ENCODE results near the gene SCP2.
"Not testable (repeated sequence)": the region's sequence is repeated elsewhere in the genome, so short reads cannot be mapped to it uniquely, and the experiment has no call there.

The SCP2 gene

DNA sequence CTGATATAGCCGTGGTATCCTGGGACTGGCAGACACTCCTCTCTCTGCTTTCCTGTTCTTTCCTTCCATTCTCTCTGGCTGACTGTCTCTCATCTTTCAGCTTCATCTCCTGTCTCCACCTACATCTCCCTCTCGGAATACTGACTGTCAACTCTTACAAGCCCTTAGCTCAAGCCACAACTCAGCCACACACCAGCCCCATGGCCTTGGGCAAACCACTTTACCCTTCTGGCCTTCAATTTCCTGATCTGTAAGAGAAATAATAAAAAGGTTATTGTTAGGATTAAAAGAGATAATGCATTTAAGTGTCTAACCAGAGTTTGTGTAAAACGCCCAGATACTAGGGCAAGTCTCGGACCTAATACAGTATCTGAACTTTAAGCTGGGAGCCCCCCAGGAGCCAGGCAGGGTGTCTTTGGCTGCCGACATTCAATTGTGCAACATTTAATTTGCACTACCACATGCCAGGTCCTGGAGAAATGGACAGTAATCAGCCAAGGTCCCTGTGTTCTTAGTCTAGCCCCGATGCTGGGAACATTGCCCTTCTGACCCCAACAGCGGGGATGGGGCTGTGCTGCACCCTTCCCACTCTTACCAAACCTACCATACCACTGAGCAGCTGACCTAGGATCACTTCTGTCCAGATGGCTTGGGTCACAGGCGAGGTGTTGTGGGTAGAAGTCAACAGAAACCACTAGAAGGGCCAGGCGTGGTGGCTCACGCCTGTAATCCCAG is 10.7 kb upstream of the SCP2 start:
- no peak for DNase-seq (ENCODE audit: low spot score)

GRCh38 chr1:52917156-52917555 is 9.9 kb upstream of the SCP2 start:
- no peak for DNase-seq (ENCODE audit: low spot score)

- no peak for DNase-seq (ENCODE audit: low spot score)
Observed at GRCh38 chr1:52917581-52917980, 9.5 kb upstream of the SCP2 start.

GRCh38 chr1:52918201-52918600 is 8.9 kb upstream of the SCP2 start:
- no peak for DNase-seq (ENCODE audit: low spot score)

DNA sequence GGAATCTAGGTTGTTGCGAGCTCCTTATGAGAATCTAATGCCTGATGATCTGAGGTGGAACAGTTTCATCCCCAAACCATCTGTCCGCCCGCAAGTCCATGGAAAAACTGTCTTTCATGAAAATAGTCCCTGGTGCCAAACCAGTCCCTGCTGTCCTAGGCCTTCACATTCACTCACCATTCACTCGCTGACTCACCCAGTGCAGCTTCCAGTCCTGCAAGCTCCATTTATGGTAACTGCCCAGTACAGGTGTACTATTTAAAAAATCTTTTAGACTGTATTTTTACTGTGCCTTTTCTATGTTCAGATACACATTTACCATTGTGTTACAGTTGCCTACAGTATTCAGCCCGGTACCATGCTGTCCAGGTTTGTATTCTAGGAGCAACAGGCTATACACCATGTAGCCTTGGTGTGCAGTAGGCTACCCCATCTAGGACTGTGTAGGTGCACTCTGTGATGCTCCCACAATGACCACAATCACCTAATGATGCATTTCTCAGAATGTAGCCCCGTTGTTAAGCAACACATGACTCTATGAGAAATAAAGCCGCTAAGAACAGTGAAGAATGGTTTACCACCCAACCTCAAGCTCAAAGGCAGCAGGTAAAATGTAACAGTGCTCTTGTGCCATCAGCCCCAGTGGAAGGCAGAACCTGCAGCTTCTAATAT is 7.9 kb upstream of the SCP2 start:
- no peak for DNase-seq (ENCODE audit: low spot score)

GRCh38 chr1:52919723-52920483 is 7.2 kb upstream of the SCP2 start:
- DNase-seq (ENCODE audit: low spot score) = no peak

DNA sequence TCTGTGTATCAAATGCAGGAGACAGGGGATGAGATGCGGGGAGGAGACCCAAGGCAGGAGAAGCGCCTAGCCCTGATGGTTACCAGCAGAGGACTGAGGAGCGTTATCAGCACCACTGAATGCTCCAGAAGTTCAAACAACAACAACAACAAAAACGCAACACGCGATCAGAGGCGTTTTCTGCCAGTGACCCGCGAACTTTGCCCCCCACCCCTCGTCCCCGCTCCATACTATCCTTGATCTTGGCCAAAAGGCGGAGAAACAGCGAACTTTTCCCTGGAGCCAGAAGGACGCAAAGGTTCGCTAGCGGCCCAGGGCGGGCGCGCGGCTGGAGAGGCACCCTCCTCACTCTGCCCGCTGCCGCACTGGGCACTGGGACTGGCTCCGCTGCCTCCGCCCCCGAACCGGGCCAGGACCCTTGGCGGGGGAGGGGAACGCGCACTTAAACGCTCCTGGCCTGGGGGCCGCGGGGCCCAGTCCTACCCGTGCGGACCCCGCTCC is 6.2 kb upstream of the SCP2 start:
- DNase-seq (ENCODE audit: low spot score) = no peak

- DNase-seq (ENCODE audit: low spot score) = no peak
Observed at GRCh38 chr1:52925571-52926005, 1.5 kb upstream of the SCP2 start.

GRCh38 chr1:52926864-52927211 is 238 bp upstream of the SCP2 start:
- DNase-seq (ENCODE audit: low spot score) = no peak

DNA sequence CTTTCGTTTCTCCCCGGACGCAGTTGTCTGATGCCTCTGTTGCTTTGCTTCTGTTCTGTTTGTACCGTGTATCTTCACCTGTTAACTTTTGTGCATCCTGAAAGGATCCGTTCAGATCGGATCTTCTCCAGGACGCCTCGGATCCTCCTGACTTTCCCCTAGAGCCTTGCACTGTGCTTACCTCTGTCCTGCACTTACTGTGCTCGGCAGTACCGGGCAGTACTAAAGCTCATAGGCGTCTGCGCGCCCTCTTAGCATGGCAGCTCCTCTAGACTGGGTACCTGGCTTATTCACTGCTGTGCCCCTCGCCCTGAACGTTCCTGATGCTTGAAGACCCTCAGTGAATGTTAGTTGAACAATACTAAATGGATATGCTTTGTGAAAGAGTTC is 934 bp downstream of the SCP2 start:
- peak; percentile 13 for DNase-seq (ENCODE audit: low spot score)

DNA sequence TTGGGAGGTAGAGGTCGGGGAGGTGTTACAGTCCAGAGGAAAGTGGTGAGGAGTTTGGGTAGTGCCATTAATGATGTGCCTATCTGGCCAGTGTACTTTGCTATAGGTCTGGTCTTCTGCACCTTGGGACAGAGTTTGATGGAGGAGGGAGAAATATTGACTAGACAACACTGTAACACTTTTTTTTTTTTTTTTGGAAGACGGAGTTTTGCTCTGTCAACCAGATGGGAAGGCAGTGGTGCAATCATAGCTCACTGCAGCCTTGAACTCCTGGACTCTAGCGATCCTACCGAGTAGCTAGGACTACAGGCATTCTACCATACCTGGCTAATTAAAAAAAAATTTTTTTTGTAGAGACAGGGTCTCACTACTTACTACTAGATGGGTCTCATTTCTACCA is 1.9 kb downstream of the SCP2 start:
- DNase-seq (ENCODE audit: low spot score) = no peak

DNA sequence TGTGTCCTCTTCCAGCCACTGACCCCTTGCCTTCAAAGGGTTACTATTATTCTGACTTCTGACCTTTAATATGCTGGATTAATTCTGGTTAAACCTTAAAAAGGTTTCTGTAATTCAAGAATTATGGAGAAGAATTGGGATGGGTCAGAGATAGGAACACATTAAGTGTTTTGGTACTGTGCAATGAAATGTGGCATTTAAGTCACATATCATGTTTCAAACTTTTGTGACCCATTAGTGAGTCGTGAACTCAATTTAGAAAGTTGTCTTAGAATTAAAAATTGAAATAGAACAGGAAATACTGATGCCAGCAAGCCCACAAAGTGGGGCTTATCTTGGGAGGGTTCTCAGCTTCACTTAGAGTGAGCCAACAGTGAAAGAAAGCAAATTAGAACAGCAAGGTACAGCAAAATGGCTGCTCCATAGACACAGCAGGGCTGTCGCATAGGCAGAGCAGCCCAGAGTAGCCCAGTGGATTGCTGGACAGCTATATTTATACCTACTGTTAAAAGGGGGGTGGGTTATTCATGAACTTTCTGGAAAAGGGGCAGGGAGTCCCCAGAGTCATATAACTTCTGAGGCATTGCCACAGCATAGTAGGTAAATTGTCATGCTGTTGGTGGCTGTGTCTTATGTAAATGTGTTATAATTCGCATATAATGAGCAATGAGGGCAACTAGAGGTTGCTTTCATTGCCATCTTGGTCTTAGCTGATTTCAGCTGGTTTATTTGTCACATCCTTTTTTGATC is 10.5 kb downstream of the SCP2 start:
- DNase-seq (ENCODE audit: low spot score) = no peak

- no peak for DNase-seq (ENCODE audit: low spot score)
Observed at GRCh38 chr1:52938183-52938451, 11.0 kb downstream of the SCP2 start.

GRCh38 chr1:52943876-52944416 is 16.9 kb downstream of the SCP2 start:
- DNase-seq (ENCODE audit: low spot score) = no peak

- DNase-seq (ENCODE audit: low spot score) = no peak
Observed at GRCh38 chr1:52944566-52944965, 17.5 kb downstream of the SCP2 start.

DNA sequence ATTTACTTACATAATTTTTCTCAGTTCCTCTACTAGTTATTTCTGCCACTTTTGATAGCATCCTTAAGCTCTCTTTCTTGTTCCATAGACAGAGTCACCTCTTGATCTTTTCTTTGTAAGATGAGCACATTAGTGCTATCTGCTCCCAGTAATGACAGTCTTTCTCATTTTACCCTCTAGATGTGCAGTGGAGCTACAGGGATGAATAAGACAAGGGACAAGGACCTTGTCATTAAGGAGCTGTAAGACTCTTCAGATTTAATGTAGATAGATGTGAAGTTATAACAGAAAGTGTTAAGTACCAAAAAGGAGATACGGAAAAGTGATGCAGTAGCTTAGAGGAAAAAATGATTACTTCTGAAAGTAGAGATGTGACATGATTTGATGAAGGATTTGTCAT is 20.4 kb downstream of the SCP2 start:
- DNase-seq (ENCODE audit: low spot score) = no peak

- not testable (repeated sequence) for DNase-seq (ENCODE audit: low spot score)
Observed at GRCh38 chr1:52949602-52950001, 22.5 kb downstream of the SCP2 start.

DNA sequence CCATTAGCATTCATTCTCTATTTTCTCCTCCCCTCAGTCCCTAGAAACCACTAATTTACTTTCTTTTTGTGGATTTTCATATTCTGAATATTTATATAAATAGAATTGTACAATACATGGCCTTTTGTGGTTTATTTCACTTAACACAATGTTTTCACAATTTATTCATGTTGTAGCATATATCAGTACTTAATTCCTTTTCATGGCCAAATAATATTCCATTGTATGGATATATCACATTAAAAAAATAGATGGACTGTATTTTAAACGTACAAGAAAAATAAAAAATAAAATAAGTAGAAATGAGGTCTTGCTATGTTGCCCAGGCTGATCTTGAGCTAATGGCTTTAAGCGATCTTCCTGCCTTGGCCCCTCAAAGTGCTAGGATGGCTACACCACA is 25.0 kb downstream of the SCP2 start:
- DNase-seq (ENCODE audit: low spot score) = no peak

- DNase-seq (ENCODE audit: low spot score) = no peak
Observed at GRCh38 chr1:52955129-52955970, 28.3 kb downstream of the SCP2 start.

GRCh38 chr1:52963101-52963500 is 36.0 kb downstream of the SCP2 start:
- DNase-seq (ENCODE audit: low spot score) = no peak

DNA sequence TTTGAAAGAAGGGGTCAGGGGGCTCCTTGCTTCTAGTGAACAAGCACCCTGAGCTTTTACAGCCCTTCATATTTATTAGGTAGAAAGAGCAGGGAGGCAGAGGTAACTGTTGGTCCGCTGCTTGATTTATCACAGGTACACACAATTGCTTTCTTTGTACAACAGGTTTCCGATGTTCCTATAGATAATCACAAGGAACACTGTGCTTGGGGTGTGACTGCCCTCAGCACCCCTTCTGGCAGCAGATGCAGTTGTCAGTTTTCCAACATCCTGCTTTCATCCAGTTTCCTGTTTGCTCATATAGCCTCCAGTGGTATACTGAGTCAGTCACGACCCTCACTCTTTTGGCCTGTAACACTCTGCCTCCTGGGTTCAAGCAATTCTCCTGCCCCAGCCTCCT is 40.6 kb downstream of the SCP2 start:
- no peak for DNase-seq (ENCODE audit: low spot score)
